K562 (cell line): ENCODE results near the gene MGA. TPM values are rescaled to one million over a fixed set of nuclear protein-coding genes. Genes with fewer than 3 reads are reported as not detected.

Experiments
- ATAC-seq: fragments of 200-7000 bp; cut with Tn5 transposase; 3 replicates; pipeline ENCODE4 v1.9.1; 2020; ENCODE audit warnings: moderate library complexity
- BruUV-seq: library from RNA; stranded (reverse); fragments of 400-500 nt; replicated peaks from 2 replicates; lab custom pipeline; 2021; lab: Mats Ljungman, UMichigan
- CTCF ChIA-PET: fragments of 300-600 bp; formaldehyde crosslinking; extraction: SDS; loops from one replicate; lab custom pipeline; 2021; ENCODE audit warnings: low intra/inter-chr PET ratio; lab: Yijun Ruan, JAX
- POLR2A ChIA-PET: fragments of 300-600, 350-650 bp; sonication (Branson Sonifier 250); formaldehyde crosslinking; extraction: SDS; loops from one replicate; lab custom pipeline; 2021; ENCODE audit warnings: antibody characterized with exemption, inconsistent platforms; lab: Yijun Ruan, JAX
- DNase-seq, 4 experiments: peaks; one replicate each; pipeline versions ENCODE4 v3.0.0 to v3.0.0-alpha.2; 2011 to 2018; ENCODE audit warnings: low spot score in 3 of 4, mixed read lengths in 3 of 4; ENCODE audit errors: extremely low read depth in 1 of 4
- FAIRE-seq: peaks from 2 replicates; lab custom pipeline; 2011; peaks lifted over from hg19 to GRCh38; lab: Jason Lieb, UNC
- H2AFZ ChIP-seq: 2 replicates; pipeline ENCODE4 v1.6.0; 2011; ENCODE audit warnings: low read depth, low read length, control low read depth, inconsistent platforms
- H3K27ac ChIP-seq: fragments of 200-600 bp; 3 replicates; pipeline ENCODE4 v1.8.0; 2011; ENCODE audit warnings: low read depth, mild to moderate bottlenecking, control low read depth, inconsistent platforms, low read length, moderate library complexity, mixed read lengths; ENCODE audit errors: extremely low read depth
- H3K27me3 ChIP-seq, 2 experiments: fragments of 300-600 bp in 1 of 2; 2 replicates in 1 of 2; 3 replicates in 1 of 2; pipeline versions ENCODE4 v1.6.0 to v1.8.0; 2011; ENCODE audit warnings: inconsistent platforms in 2 of 2, low read length in 2 of 2, mild to moderate bottlenecking in 1 of 2, mixed read lengths in 1 of 2, moderate library complexity in 1 of 2; ENCODE audit not compliant: control insufficient read depth in 2 of 2, insufficient read depth in 2 of 2
- H3K36me3 ChIP-seq: fragments of 300-600 bp; 3 replicates; pipeline ENCODE4 v1.8.0; 2011; ENCODE audit warnings: mild to moderate bottlenecking, low read length, inconsistent platforms; ENCODE audit not compliant: control insufficient read depth, insufficient read depth
- H3K4me1 ChIP-seq, 2 experiments: fragments of 200-600 bp in 1 of 2; replicated peaks in 1 of 2; 2 replicates in 1 of 2; 3 replicates in 1 of 2; pipeline versions ENCODE4 v1.5.1 to v1.8.0; 2011; ENCODE audit warnings: inconsistent platforms in 2 of 2, low read length in 2 of 2, mild to moderate bottlenecking in 1 of 2, mixed read lengths in 1 of 2, moderate library complexity in 1 of 2; ENCODE audit not compliant: control insufficient read depth in 2 of 2, insufficient read depth in 2 of 2
- H3K4me2 ChIP-seq: 2 replicates; pipeline ENCODE4 v1.6.1; 2011; ENCODE audit warnings: low read length, control low read depth, inconsistent platforms, mixed read lengths; ENCODE audit not compliant: insufficient read depth
- H3K4me3 ChIP-seq: fragments of 200-600 bp; sonication (generic), shearing (Covaris generic); 2 replicates; pipeline ENCODE4 v1.5.1; 2016; ENCODE audit warnings: control low read depth, inconsistent platforms
- H3K79me2 ChIP-seq: fragments of 200-600 bp; 3 replicates; pipeline ENCODE4 v1.8.0; 2011; ENCODE audit warnings: low read length, inconsistent platforms; ENCODE audit not compliant: control insufficient read depth, insufficient read depth
- H3K9ac ChIP-seq, 2 experiments: 2 replicates each; pipeline versions ENCODE4 v1.6.0 to v1.6.1; 2011; ENCODE audit warnings: low read depth in 2 of 2, low read length in 2 of 2, control low read depth in 1 of 2, inconsistent platforms in 1 of 2, mild to moderate bottlenecking in 1 of 2, mixed read lengths in 1 of 2; ENCODE audit not compliant: insufficient read depth in 1 of 2
- H3K9me1 ChIP-seq: one replicate; pipeline ENCODE4 v1.6.0; 2011; ENCODE audit warnings: inconsistent platforms, mild to moderate bottlenecking, low read length, moderate library complexity; ENCODE audit not compliant: control insufficient read depth, insufficient read depth
- H3K9me3 ChIP-seq: replicated peaks from 2 replicates; pipeline ENCODE4 v1.5.1; 2011; ENCODE audit warnings: low read depth, low read length, inconsistent platforms; ENCODE audit not compliant: control insufficient read depth, insufficient read depth
- H4K20me1 ChIP-seq: replicated peaks from 2 replicates; pipeline ENCODE4 v1.6.1; 2011; ENCODE audit warnings: low read length, inconsistent platforms, mixed read lengths; ENCODE audit not compliant: control insufficient read depth, insufficient read depth
- NFE2L1 ChIP-seq: fragments of 450-650 bp; IDR thresholded peaks from 2 replicates; pipeline ENCODE4 v1.6.1; 2016; ENCODE audit warnings: missing genetic modification characterization, low read depth, mild to moderate bottlenecking, missing compliant biosample characterization, moderate library complexity, borderline replicate concordance
- ZFX ChIP-seq: sonication (generic); formaldehyde crosslinking; IDR thresholded peaks from 2 replicates; pipeline ENCODE4 v1.8.0; 2022; ENCODE audit warnings: mild to moderate bottlenecking, missing genetic modification reagents, moderate library complexity
- ZNF197 ChIP-seq: fragments of 200-800 bp; sonication (Bioruptor generic); IDR thresholded peaks from 2 replicates; pipeline ENCODE4 v1.6.1; 2016; ENCODE audit warnings: low read depth, missing genetic modification characterization, missing compliant biosample characterization
- WGBS: fragments of 100-300 bp; shearing (Covaris generic); methylation state at CpG from one replicate; pipeline ENCODE4 v1.1.6; 2016; ENCODE audit warnings: low coverage, mixed read lengths; ENCODE audit not compliant: insufficient coverage; ENCODE audit errors: missing lambda C conversion rate; 5-methylcytosine and 5-hydroxymethylcytosine counted together
- in situ Hi-C: fragments of 300-500 bp; cut with MboI; formaldehyde crosslinking; loops from 4 replicates; pipeline ENCODE4 v1.15.0; 2018; ENCODE audit warnings: inconsistent platforms, mixed read lengths
- intact Hi-C: fragments of 100-400 bp; cut with micrococcal nuclease; formaldehyde crosslinking; loops from 2 replicates; pipeline ENCODE4 v1.14.2; 2022
- polyA plus RNA-seq, 8 experiments: library from polyadenylated mRNA; depleted of rRNA in 4 of 8; stranded (reverse) in 5 of 8; unstranded in 3 of 8; fragments of >200 nt; fragmentation: Nextera tagmentation in 2 of 8; fragmentation: Illumina TruSeq in 1 of 8; extraction: Ambion mirVana in 2 of 8; extraction: Trizol in 1 of 8; gene quantifications; 2 replicates each; pipeline versions ENCODE4 v1.2.1 to v1.2.3, GENCODE V29; 2011 to 2014; ENCODE audit warnings: inconsistent platforms in 1 of 8, missing spikeins in 1 of 8
- total RNA-seq, 7 experiments: library from RNA; depleted of rRNA in 6 of 7; stranded (reverse); fragments of >200 nt in 6 of 7; fragmentation: Illumina TruSeq in 2 of 7; extraction: Trizol in 2 of 7; gene quantifications; 2 replicates each; pipeline versions ENCODE4 v1.2.1 to v1.2.3, GENCODE V29; 2011 to 2021; ENCODE audit warnings: low replicate concordance in 1 of 7

Gene MGA
- total and polyA plus RNA-seq, 9 of the 15 experiments (the other 6 are each of a cell fraction or from before 2014, with no cell fraction given), result 4.7 to 56.1 (median 21.1) TPM

GRCh38 chr15:41691471-41691870, 31.3 kb downstream of the MGA start (continued):
- TF ChIP-seq ZNF197 (CRISPR knock-in tag), result no peak

DNA sequence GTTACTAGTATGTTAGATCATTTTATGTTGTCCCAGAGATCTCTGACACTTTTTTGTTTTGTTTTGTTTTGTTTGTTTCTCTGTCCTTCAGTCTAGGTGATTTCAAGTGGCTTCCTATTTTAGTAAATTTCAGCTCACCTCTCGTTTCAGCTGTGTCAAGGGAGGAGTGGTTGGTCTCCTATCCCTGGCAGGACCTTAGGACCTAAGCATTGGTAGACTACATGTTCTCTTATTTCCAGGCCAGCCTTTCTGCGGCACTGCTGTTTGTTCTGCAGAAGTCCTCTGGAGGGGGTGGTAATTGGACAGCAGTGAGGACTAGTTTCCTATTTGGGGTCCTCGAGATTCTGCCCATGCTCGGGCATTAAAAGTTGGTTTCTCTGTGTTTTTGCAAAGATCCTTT, 31.8 kb downstream of the MGA start:
- no peak for DNase-seq
- CTCF ChIA-PET, result no interaction called here
- H3K79me2 ChIP-seq, result peaks cover 97% of the 10 kb centered on the region
- TF ChIP-seq ZFX (CRISPR knock-in tag), result 0 out of 2 replicates have a peak, but pooled peaks have one; percentile 16
- no peak for TF ChIP-seq NFE2L1 (tag)
- H3K27ac ChIP-seq, result peak overlapping the region; percentile 6; the same call in 1 of the 3 replicates
- intact Hi-C loops (loop anchor here (10.0 kb wide), 1 partner anchor 213 kb away; no protein-coding TSS in a partner anchor), in situ Hi-C loops (no loop called here)
- peaks cover 3% of the 10 kb centered on the region for H3K9me1 ChIP-seq
- POLR2A ChIA-PET, result interaction anchor here (0.9 to 1.5 kb wide), 2 partner anchors 11 kb away, joined by 3 to 5 read pairs; no protein-coding TSS in a partner anchor
- no peak overlapping the region for H2AFZ ChIP-seq
- H3K4me1 ChIP-seq, result peaks cover 4 to 24% of the 10 kb centered on the region in 2 experiments; a peak in 3 of 5 replicates
- H3K9me3 ChIP-seq, result no peaks in the 10 kb centered on the region
- no peak for ATAC-seq
- no peak overlapping the region for H3K4me3 ChIP-seq
- WGBS, result 51% methylated on average over 4 of the region's 4 CpGs
- H3K9ac ChIP-seq, result peak overlapping the region in 1 of 2 experiments; percentile 11; a peak in 1 of 4 replicates
- H3K27me3 ChIP-seq, result no peaks in the 10 kb centered on the region
- H3K36me3 ChIP-seq, result peaks cover 14% of the 10 kb centered on the region
- peaks cover 6% of the 10 kb centered on the region; the same call in 1 of the 2 replicates for H4K20me1 ChIP-seq
- FAIRE-seq, result no peak
- H3K4me2 ChIP-seq, result no peak overlapping the region
- no TSS peak for BruUV-seq
